ENCODE results near the gene ONECUT1. TPM values are rescaled to one million over a fixed set of nuclear protein-coding genes. Genes with fewer than 3 reads are reported as not detected.

The ONECUT1 gene
- total and polyA plus RNA-seq, 10 donors = not detected

GRCh38 chr15:52765785-52766184 is 24.4 kb downstream of the ONECUT1 start:
- TF ChIP-seq POLR2AphosphoS5 (IDR thresholded peaks at IDR 0.05) = no peak
- TF ChIP-seq CTCF (IDR thresholded peaks at IDR 0.05 in 8 of 11, conservative IDR thresholded peaks at IDR 0.05 in 3 of 11) = no peak
- no peak for TF ChIP-seq POLR2A (IDR thresholded peaks at IDR 0.05)
- peaks cover 0 to 48% (median 0%) of the 10 kb centered on the region in 7 donors for H3K27me3 ChIP-seq (replicated peaks in 1 of 7)
- H3K4me3 ChIP-seq = no peak overlapping the region
- intact Hi-C loops (cut with DNase I; ENCODE audit: low total_unique reads) = no loop called here
- no peak overlapping the region for H3K27ac ChIP-seq
- H3K9me3 ChIP-seq = no peaks in the 10 kb centered on the region
- H3K36me3 ChIP-seq = no peaks in the 10 kb centered on the region
- DNase-seq = no peak
- WGBS, 5 donors = 41 to 71% (median 57%) methylated on average over 3 of the region's 3 CpGs
- no peaks in the 10 kb centered on the region for H3K4me1 ChIP-seq

GRCh38 chr15:52764731-52765130 is 25.4 kb downstream of the ONECUT1 start:
- H3K4me3 ChIP-seq = no peak overlapping the region
- H3K27me3 ChIP-seq (replicated peaks in 1 of 7) = peaks cover 0 to 41% (median 0%) of the 10 kb centered on the region in 7 donors
- 82 to 93% (median 92%) methylated on average over 5 of the region's 5 CpGs for WGBS, 5 donors
- H3K9me3 ChIP-seq = no peaks in the 10 kb centered on the region
- no peaks in the 10 kb centered on the region for H3K4me1 ChIP-seq
- no peak overlapping the region for H3K27ac ChIP-seq
- no peaks in the 10 kb centered on the region for H3K36me3 ChIP-seq
- DNase-seq = peak; percentile 72
- no peak for TF ChIP-seq CTCF (IDR thresholded peaks at IDR 0.05 in 8 of 11, conservative IDR thresholded peaks at IDR 0.05 in 3 of 11)
- TF ChIP-seq POLR2AphosphoS5 (IDR thresholded peaks at IDR 0.05) = no peak
- no peak for TF ChIP-seq POLR2A (IDR thresholded peaks at IDR 0.05)
- intact Hi-C loops (cut with DNase I; ENCODE audit: low total_unique reads) = no loop called here

GRCh38 chr15:52762621-52763020 is 27.5 kb downstream of the ONECUT1 start:
- peaks cover 0 to 29% (median 0%) of the 10 kb centered on the region in 7 donors for H3K27me3 ChIP-seq (replicated peaks in 1 of 7)
- H3K27ac ChIP-seq = no peak overlapping the region
- 74 to 81% (median 75%) methylated on average over 5 of the region's 5 CpGs for WGBS, 5 donors
- no peak overlapping the region for H3K4me3 ChIP-seq
- H3K9me3 ChIP-seq = no peaks in the 10 kb centered on the region
- DNase-seq = no peak
- TF ChIP-seq POLR2AphosphoS5 (IDR thresholded peaks at IDR 0.05) = no peak
- TF ChIP-seq CTCF (IDR thresholded peaks at IDR 0.05 in 8 of 11, conservative IDR thresholded peaks at IDR 0.05 in 3 of 11) = no peak
- TF ChIP-seq POLR2A (IDR thresholded peaks at IDR 0.05) = no peak
- intact Hi-C loops (cut with DNase I; ENCODE audit: low total_unique reads) = no loop called here
- H3K36me3 ChIP-seq = no peaks in the 10 kb centered on the region
- H3K4me1 ChIP-seq = no peaks in the 10 kb centered on the region

- no peak overlapping the region for H3K4me3 ChIP-seq
- H3K27ac ChIP-seq = no peak overlapping the region
- H3K9me3 ChIP-seq = no peaks in the 10 kb centered on the region
- no peaks in the 10 kb centered on the region for H3K4me1 ChIP-seq
- DNase-seq = no peak
- no peaks in the 10 kb centered on the region for H3K36me3 ChIP-seq
- H3K27me3 ChIP-seq (replicated peaks in 1 of 7) = peaks cover 0 to 13% (median 0%) of the 10 kb centered on the region in 7 donors
- no peak for TF ChIP-seq POLR2AphosphoS5 (IDR thresholded peaks at IDR 0.05)
- no peak for TF ChIP-seq CTCF (IDR thresholded peaks at IDR 0.05 in 8 of 11, conservative IDR thresholded peaks at IDR 0.05 in 3 of 11)
- TF ChIP-seq POLR2A (IDR thresholded peaks at IDR 0.05) = no peak
- WGBS, 5 donors = 58 to 73% (median 66%) methylated on average over 1 of the region's 1 CpG
- intact Hi-C loops (cut with DNase I; ENCODE audit: low total_unique reads) = no loop called here
These were observed 29.6 kb downstream of the ONECUT1 start for GRCh38 chr15:52760562-52760961.
